ENCODE data around the gene SKAP2.

The SKAP2 gene

GRCh38 chr7:26618449-26618848 lies 245.9 kb downstream of the SKAP2 start:
- Histone ChIP-seq H3K79me1 (ENCODE audit: low read depth, low read length) (no peaks in the 10 kb centered on the region), H3K18ac (ENCODE audit: low read length) (no peak overlapping the region), H2BK5ac (ENCODE audit: low read length) (no peak overlapping the region), H3K27ac (replicated peaks; ENCODE audit: low read length) (no peak overlapping the region), H3K9ac (ENCODE audit: low read depth, low read length, poor library complexity) (no peak overlapping the region), H3K4ac (ENCODE audit: low read length) (no peak overlapping the region), H3K27me3 (ENCODE audit: control insufficient read depth in 3 of 3, insufficient read depth in 3 of 3, low read depth in 1 of 3, low read length in 3 of 3) (peaks cover 0 to 11% (median 0%) of the 10 kb centered on the region in 3 experiments), H3K4me3 (ENCODE audit: low read length in 2 of 2) (no peak overlapping the region), H2AFZ (ENCODE audit: low read length) (peak overlapping the region; percentile 7), H3K4me1 (ENCODE audit: control insufficient read depth in 2 of 2, insufficient read depth in 1 of 2, low read depth in 1 of 2, low read length in 2 of 2) (peaks cover 4 to 8% of the 10 kb centered on the region in 2 donors), H2BK15ac (ENCODE audit: low read length) (no peak overlapping the region), H3K23ac (ENCODE audit: low read depth, low read length, poor library complexity) (no peak overlapping the region), H4K91ac (ENCODE audit: low read depth, low read length, poor library complexity) (no peak overlapping the region), H3K4me2 (ENCODE audit: insufficient read depth, low read length, poor library complexity, severe bottlenecking) (no peak overlapping the region), H4K8ac (ENCODE audit: low read depth, low read length) (no peak overlapping the region), H2BK120ac (ENCODE audit: low read depth, low read length) (no peak overlapping the region), H3K36me3 (replicated peaks in 1 of 2; ENCODE audit: control insufficient read depth in 2 of 2, insufficient read depth in 2 of 2, low read length in 2 of 2) (no peaks in the 10 kb centered on the region), H2BK12ac (ENCODE audit: low read length) (no peak overlapping the region), H3K9me3 (replicated peaks in 1 of 2; ENCODE audit: control insufficient read depth in 2 of 2, insufficient read depth in 1 of 2, low read depth in 1 of 2, low read length in 2 of 2) (peaks cover 0 to 2% of the 10 kb centered on the region in 2 donors), H3K14ac (ENCODE audit: low read length) (no peak overlapping the region), H2AK5ac (ENCODE audit: low read depth, low read length) (no peak overlapping the region)
- no peak for DNase-seq (ENCODE audit: low spot score)
- no CpG with 5 or more reads among the region's 12 CpGs for WGBS, 2 donors (ENCODE audit: extremely low coverage in 2 of 2, insufficient read length in 2 of 2, insufficient replicate concordance in 1 of 2)

All from neuronal stem cell (in vitro differentiated cells).